ENCODE data around the gene EI24.

EI24 gene

GRCh38 chr11:125578783-125579182, 9.5 kb downstream of the EI24 start:
- no peak for DNase-seq

DNA sequence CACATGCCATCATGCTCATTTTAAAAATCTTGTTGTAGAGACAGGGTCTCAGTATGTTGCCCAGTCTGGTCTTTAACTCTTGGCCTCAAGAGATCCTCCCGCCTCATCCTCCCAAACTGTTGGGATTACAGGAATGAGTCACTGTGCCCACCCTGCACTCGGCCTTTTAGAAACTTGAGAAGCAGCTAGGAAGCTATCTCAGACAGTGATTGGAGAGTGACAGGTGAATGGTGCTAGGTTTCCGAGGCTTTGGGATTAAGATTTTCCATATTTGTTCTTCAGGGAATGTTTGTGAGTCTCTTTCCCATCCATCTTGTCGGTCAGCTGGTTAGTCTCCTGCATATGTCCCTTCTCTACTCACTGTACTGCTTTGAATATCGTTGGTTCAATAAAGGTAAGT, 10.5 kb downstream of the EI24 start:
- DNase-seq: no peak

DNA sequence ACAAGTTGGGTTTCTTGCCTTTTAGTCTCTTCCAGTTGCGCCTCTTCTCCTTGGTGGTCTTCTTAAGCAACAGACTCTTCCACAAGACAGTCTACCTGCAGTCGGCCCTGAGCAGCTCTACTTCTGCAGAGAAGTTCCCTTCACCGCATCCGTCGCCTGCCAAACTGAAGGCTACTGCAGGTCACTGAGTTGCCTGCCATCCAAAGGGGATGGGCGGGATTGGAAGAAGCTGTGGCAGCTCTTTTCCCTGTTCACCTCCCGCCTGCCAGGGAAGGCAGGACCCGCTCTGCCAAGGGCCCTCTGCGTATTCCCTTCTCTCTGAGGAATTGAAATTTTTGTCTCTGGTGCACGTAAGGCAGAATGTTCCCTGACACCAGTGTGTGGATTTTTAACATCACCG, 14.2 kb downstream of the EI24 start:
- peak in 25 of 56 donors; percentile 3 to 62 (median 27) for DNase-seq

DNA sequence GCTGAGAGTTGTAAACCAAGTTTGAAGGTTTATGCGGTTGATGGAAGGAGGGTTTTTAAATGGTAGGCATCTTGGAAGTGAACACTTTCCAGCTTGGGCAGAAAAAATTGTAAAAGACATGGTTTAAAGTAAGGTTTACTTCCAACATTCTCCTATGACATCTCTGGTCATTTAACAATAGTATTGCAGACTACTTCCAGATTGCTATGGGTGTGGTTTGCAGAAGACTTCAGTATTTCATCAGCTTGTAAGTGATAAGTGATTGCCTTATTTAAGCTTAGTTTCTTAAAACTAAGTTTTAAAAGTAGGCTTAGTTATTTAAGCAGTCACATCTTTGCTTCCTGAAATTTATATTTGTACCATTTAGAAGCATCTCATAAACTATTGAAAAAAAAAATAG, 16.2 kb downstream of the EI24 start:
- DNase-seq: no peak

GRCh38 chr11:125586623-125587022, 17.3 kb downstream of the EI24 start:
- no peak for DNase-seq

GRCh38 chr11:125587480-125587879, 18.2 kb downstream of the EI24 start:
- DNase-seq: no peak

DNA sequence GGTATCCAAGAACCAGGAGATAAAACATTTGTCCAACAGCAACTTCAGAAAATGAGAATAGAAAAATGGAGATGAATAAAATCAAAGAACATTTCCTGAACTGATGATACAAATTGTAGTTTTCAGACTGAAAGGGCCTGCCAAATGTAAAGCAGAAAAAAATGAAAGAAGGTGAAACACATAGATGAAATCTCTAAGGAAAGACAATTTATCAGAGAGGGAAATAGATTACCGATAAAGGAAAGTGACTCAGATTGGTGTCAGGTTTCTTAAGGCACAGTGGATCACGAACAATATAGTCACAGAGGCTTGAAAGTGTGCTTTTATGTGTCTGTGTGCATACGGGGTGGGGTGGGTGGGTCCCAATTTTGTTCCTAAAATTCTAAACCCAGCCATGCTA, 19.2 kb downstream of the EI24 start:
- no peak for DNase-seq

- peak in 30 of 56 donors; percentile 5 to 80 (median 54) for DNase-seq
These were observed 22.5 kb downstream of the EI24 start for GRCh38 chr11:125591649-125592304.

- peak; percentile 91 to 100 (median 99) for DNase-seq
These were observed 23.2 kb downstream of the EI24 start, which contains the start of gene STT3A for GRCh38 chr11:125592305-125593113. TSS of gene STT3A (plus strand) at chr11:125592852. CDS start at chr11:125595916, 3,064 bp downstream.

DNA sequence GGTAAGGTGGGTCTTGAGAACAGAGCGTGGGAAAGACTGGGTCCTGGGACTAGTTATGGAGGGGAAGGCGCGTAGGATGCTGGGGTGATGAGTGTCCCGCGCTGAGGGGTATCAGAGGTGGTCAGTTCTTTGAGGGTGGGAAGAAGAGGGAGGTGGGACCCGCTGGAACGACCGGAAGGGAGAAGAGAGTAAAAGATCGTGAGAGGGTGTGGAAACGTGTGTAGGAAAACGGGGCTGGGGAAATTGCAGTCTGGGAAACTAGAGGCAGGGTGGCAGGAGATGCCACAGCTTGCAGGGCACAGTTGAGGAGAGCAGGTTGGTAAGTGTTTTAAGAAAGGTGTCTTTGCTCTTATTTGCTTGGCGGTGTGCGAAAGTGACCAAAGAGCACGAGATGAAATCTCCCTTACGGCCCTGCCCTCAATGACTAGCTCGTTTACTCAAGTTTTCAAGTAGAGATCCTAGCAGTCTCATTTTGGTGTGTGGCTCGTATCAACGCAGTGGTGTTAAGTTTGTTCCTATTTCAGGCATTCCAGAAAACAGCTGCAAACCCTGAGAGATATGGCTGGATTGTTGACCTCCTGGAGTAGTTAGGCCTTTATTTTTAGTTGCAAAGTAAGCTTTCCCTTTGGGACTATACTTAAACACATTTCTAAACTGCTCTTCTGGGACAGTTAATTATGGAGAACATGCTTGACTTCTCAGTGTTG, 24.0 kb downstream of the EI24 start:
- DNase-seq: peak in 5 of 56 donors; percentile 13 to 55 (median 17)

DNA sequence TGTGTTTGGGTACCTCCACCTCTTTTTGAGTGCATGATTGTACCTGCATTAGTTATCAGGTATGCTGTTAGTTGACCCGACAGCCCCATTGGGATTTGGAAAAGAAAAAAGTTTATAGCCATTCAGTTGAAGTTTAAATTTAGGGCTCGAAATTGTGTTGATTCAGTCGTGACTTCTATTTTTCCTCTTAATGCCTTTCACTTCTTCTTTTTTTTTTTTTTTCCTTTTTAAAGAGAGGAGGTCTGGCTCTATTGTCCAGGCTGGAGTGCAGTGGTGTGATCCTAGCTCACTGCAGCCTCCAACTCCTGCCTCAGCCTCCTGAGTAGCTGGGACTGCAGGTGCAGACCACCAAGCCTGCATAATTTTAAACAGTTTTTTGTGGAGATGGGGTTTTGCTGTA, 25.7 kb downstream of the EI24 start:
- DNase-seq: no peak

DNA sequence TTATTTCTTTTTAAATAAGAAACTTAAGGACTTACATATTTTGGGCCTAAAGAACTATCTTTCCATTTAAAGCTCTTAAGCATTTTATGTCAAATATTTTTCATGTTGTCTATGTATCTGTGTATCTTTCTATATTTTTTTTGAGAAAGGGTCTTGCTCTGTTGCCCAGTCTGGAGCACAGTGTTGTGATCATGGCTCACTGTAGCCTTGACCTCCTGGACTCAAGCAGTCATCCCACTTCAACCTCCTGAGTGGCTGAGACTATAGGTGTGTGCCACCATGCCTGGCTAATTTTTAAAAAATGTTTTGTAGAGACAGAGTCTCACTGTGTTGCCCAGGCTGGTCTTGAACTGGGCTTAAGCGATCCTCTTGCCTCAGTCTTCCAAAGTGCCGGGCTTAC, 31.4 kb downstream of the EI24 start:
- no peak for DNase-seq

DNA sequence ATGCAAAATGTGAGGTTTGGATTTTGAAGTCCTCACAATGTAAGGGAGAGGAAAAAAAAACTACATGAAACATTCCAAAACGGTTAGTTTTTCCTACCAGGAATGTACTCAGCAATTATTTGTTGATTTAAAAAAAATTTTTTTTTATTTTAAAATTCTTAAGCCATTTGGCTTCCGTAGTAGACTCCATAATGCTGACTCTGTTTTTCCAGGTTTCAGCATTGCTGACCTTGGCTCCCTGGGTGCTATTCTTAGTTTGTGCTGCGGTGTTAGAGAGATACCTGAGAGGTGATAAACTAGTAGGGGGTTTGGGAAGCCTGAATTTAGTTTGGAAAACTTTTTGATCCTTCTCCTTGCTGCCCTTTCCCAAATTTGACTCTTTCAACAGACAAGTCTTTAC, 33.9 kb downstream of the EI24 start:
- no peak for DNase-seq

DNA sequence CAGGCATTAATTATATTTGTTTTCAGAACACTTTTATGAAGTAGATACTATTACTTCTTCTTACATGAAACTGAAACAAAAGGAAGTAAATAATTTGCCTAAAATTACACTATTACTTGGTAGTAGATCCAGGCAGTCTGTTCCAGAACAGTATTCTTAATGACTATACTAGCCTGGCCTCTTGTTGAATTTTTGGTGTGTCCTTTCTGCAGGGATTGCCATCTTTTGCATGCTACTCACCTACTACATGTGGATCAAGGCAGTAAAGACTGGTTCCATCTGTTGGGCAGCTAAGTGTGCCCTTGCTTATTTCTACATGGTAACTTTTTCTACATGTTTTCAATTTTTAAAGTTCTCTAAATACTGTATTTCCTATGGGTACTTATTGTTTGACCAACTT, 36.1 kb downstream of the EI24 start:
- DNase-seq: no peak

DNA sequence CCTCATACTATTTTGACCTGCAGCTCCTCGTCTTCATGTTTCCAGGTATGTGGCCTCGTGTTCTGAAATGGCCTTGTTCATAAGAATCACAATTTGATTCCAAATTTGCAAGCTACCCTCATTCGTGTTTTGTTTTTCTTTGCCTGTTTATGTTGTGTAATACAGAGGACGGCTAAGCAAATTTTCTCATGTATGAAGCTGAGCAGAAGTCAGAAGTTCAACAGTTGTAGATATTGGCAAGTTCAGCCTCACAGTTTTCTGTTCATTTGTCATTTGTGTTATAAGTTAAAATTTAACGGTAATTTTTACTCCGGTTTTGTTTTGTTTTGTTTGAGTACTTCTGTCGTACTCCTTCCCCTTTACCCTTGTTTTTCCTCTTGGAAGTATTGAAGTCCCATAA, 40.3 kb downstream of the EI24 start:
- DNase-seq: no peak

DNA sequence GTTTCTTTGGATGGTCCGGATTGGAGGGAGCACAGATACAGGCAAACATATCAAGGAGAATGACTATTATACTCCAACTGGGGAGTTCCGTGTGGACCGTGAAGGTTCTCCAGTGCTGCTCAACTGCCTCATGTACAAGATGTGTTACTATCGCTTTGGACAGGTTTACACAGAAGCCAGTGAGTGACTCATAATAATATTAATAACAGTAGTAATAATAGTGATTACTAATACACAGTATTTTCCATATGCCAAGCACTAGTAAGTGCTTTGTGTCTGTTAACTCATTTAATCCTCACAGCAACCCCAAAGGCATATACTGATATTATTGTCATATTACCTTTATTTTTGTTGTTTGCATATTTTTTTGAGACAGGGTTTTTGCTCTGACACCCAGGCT, 49.1 kb downstream of the EI24 start:
- DNase-seq: no peak

GRCh38 chr11:125621995-125622394, 52.7 kb downstream of the EI24 start:
- DNase-seq: no peak

GRCh38 chr11:125623064-125623463, 53.8 kb downstream of the EI24 start:
- DNase-seq: no peak

GRCh38 chr11:125624756-125625213, 55.5 kb downstream of the EI24 start, which contains the start of gene CHEK1:
TSS of gene CHEK1 (plus strand) at chr11:125625163. CDS start at chr11:125626769, 1,606 bp downstream.
- DNase-seq: peak in 1 of 56 donors; percentile 0

DNA sequence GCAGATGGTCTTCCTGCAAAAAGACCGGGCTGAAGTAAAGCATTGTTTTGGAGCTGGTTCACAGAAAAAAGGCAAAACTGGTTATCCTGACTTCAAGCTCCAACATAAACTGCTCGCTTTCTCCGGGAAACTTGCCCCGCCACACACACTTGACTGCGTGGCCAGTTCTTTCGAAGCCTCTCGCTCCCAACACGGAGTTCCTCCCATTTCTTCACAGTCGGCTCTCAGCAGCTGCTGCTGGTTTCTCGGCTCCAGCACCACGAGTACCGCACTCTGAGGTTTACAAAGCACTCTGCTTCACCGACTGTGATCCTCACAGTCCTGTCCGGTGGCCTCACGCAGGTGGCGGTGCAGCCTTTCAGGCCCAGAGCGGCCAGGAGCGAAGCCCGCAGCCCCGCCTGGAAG, 56.0 kb downstream of the EI24 start:
- DNase-seq: peak in 10 of 56 donors; percentile 35 to 78 (median 59)

DNA sequence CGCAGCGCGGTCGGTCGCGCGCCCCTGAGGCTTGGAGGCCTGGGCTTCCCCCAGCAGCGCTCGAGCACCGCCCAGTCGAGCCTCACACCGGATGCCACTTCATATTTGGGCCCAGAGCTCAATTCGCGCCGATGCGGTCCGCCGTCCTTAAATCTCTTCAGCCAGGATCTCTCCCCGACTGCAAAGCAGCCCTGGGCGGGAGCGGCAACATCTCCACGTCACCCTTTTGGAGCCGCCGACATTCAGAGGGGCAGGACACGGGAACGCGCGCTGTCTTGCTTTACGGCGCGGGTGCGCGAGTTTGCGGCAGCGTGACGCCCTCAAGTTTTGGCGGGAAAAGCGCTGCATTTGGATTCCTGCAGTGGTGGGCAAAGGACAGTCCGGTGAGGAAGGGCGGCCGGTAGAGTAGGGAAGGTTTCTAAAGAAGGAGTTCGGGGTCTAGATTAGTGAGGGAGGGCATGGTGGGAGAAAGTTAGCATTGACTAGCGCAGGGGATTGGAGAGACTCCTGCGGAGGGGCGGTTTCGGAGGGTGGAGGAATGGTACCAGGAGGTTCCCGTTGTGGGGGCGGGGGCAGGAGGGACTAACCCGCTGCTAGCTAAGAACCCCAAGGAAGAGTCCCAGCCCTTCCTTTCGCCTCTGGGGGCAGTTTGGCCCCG, 56.5 kb downstream of the EI24 start:
- DNase-seq: peak; percentile 23 to 93 (median 85)
